ENCODE results near the gene GBGT1. TPM values are rescaled to one million over a fixed set of nuclear protein-coding genes. Genes with fewer than 3 reads are reported as not detected.
"Not testable (repeated sequence)": the region's sequence is repeated elsewhere in the genome, so short reads cannot be mapped to it uniquely, and the experiment has no call there.

The GBGT1 gene
- total and polyA plus RNA-seq, 9 donors, result 3.9 to 43.3 (median 20.8) TPM

DNA sequence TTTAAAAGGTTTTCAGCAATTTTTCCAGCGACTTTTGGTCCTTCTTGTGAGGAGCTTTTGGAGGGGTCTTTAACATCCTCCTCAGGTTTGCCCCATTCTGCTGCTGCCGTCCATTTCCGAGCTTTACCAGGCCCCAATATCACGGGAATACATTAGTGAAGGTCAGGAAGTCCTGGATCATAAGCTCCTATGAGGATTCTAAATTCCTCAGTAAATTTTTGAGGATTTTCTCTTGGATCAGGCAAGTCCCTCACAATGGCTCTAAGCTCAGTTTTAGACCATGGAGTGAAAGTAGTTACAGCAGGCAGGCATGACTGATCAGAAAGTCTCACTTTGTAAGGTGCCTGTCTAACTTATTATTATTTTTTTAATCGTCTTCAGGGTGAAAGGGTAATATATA lies 17.2 kb upstream of the GBGT1 start:
- TF ChIP-seq CTCF (IDR thresholded peaks at IDR 0.05), result no peak
- TF ChIP-seq EP300 (IDR thresholded peaks at IDR 0.05), result no peak
- no peak for TF ChIP-seq POLR2A (IDR thresholded peaks at IDR 0.05)
- no peaks in the 10 kb centered on the region for H3K36me3 ChIP-seq
- DNase-seq, result no peak
- intact Hi-C loops (cut with DNase I), result loop anchor here (5.0 to 10.0 kb wide), 6 partner anchors 94 to 311 kb away; partner anchors contain the start of gene ABO (in 1 of the 4)
- H3K27ac ChIP-seq, result no peak overlapping the region
- H3K4me1 ChIP-seq (ENCODE audit: insufficient read depth), result no peaks in the 10 kb centered on the region
- H3K9me3 ChIP-seq, result no peaks in the 10 kb centered on the region
- no peak overlapping the region for H3K4me3 ChIP-seq
- 79 to 83% (median 80%) methylated on average over 5 of the region's 5 CpGs for WGBS, 3 donors
- no peaks in the 10 kb centered on the region for H3K27me3 ChIP-seq

DNA sequence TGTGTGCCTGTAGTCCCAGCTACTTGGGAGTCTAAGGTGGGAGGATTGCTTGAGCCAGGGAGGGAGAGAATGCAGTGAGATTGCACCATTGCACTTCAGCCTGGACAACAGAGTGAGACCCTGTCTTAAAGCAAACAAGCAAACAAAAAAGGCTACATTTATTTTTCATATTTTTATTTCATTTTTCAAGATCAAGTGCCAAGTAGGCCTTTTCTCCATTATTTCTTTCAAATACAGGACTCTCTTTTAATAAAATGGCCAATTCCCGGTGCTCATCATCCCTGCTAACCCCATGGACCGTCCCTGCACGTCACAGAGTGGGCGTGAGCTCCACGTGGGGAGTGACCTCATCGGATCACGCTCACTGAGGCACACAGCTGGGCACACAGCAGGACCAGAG lies 9.3 kb upstream of the GBGT1 start:
- DNase-seq, result no peak
- TF ChIP-seq POLR2A (IDR thresholded peaks at IDR 0.05), result no peak
- TF ChIP-seq CTCF (IDR thresholded peaks at IDR 0.05), result no peak
- no peak for TF ChIP-seq EP300 (IDR thresholded peaks at IDR 0.05)
- no peaks in the 10 kb centered on the region for H3K9me3 ChIP-seq
- intact Hi-C loops (cut with DNase I), result no loop called here
- no peaks in the 10 kb centered on the region for H3K36me3 ChIP-seq
- H3K4me3 ChIP-seq, result no peak overlapping the region
- 77 to 83% (median 80%) methylated on average over 7 of the region's 7 CpGs for WGBS, 3 donors
- H3K27ac ChIP-seq, result no peak overlapping the region
- no peaks in the 10 kb centered on the region for H3K27me3 ChIP-seq
- no peaks in the 10 kb centered on the region for H3K4me1 ChIP-seq (ENCODE audit: insufficient read depth)

GRCh38 chr9:133171161-133171961 lies 7.6 kb upstream of the GBGT1 start:
- no peaks in the 10 kb centered on the region for H3K4me1 ChIP-seq (ENCODE audit: insufficient read depth)
- no peaks in the 10 kb centered on the region for H3K27me3 ChIP-seq
- no peaks in the 10 kb centered on the region for H3K9me3 ChIP-seq
- no peak for DNase-seq
- no peaks in the 10 kb centered on the region for H3K36me3 ChIP-seq
- 66 to 75% (median 68%) methylated on average over 25 to 29 of the region's 29 CpGs for WGBS, 3 donors
- intact Hi-C loops (cut with DNase I), result no loop called here
- H3K4me3 ChIP-seq, result no peak overlapping the region
- H3K27ac ChIP-seq, result no peak overlapping the region
- TF ChIP-seq CTCF (IDR thresholded peaks at IDR 0.05) (no peak), EP300 (IDR thresholded peaks at IDR 0.05) (no peak), POLR2A (IDR thresholded peaks at IDR 0.05) (no peak)

GRCh38 chr9:133170716-133171115 lies 7.0 kb upstream of the GBGT1 start:
- 84 to 85% (median 85%) methylated on average over 11 of the region's 11 CpGs for WGBS, 3 donors
- H3K27me3 ChIP-seq, result no peaks in the 10 kb centered on the region
- intact Hi-C loops (cut with DNase I), result no loop called here
- H3K4me3 ChIP-seq, result no peak overlapping the region
- TF ChIP-seq CTCF (IDR thresholded peaks at IDR 0.05) (no peak), POLR2A (IDR thresholded peaks at IDR 0.05) (no peak), EP300 (IDR thresholded peaks at IDR 0.05) (no peak)
- H3K4me1 ChIP-seq (ENCODE audit: insufficient read depth), result no peaks in the 10 kb centered on the region
- peak in 1 of 5 donors; percentile 16 for DNase-seq
- H3K36me3 ChIP-seq, result no peaks in the 10 kb centered on the region
- no peaks in the 10 kb centered on the region for H3K9me3 ChIP-seq
- H3K27ac ChIP-seq, result no peak overlapping the region

DNA sequence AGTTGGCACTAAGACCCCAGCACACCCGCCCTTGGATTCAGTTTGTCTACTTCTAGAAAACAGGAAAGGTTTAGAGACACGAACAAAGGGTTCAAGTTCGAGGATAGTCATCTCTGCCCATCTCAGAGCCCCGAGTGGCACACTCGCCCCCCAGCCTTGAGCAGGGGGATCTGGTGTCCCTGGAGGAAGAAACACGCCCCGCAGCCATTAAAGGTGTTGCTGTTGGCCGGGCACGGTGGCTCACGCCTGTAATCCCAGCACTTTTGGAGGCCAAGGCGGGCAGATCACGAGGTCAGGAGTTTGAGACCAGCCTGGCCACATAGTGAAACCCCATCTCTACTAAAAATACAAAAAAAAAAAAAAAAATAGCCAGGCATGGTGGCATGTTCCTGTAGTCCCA lies 6.0 kb upstream of the GBGT1 start:
- H3K4me1 ChIP-seq (ENCODE audit: insufficient read depth); H3K36me3 ChIP-seq; H3K4me3 ChIP-seq; H3K27me3 ChIP-seq; intact Hi-C loops (cut with DNase I); H3K27ac ChIP-seq; H3K9me3 ChIP-seq: not testable (repeated sequence)
- DNase-seq, result peak in 1 of 5 donors; percentile 17
- 83 to 91% (median 89%) methylated on average over 12 of the region's 12 CpGs for WGBS, 3 donors
